ENCODE measurements around the gene GNA14. TPM values are rescaled to one million over a fixed set of nuclear protein-coding genes. Genes with fewer than 3 reads are reported as not detected.

The GNA14 gene
- total RNA-seq, 1 experiment from 2014 or later, result 1.2 TPM

- H3K4me1 ChIP-seq (ENCODE audit: insufficient read depth, low read length), result no peaks in the 10 kb centered on the region; the same call in 1 of the 2 replicates
- H3K27ac ChIP-seq (ENCODE audit: low read length), result no peak overlapping the region
- intact Hi-C loops (cut with micrococcal nuclease), result no loop called here
- no peaks in the 10 kb centered on the region for H3K27me3 ChIP-seq (ENCODE audit: low read length)
- no peaks in the 10 kb centered on the region for H3K79me2 ChIP-seq (ENCODE audit: low read length)
- H3K9me3 ChIP-seq (ENCODE audit: low read length), result no peaks in the 10 kb centered on the region
- H3K4me3 ChIP-seq (ENCODE audit: low read length), result no peak overlapping the region
- DNase-seq (peak; percentile 70), ATAC-seq (peak; percentile 33; the same call in 1 of the 2 replicates)
- ChIA-PET CTCF (no interaction called here), POLR2A (ENCODE audit: unreplicated experiment) (no interaction called here)
- TF ChIP-seq EZH2 (IDR thresholded peaks at IDR 0.05; ENCODE audit: low read length, unreplicated experiment) (no peak), CTCF (conservative IDR thresholded peaks at IDR 0.05; ENCODE audit: low read depth, low read length) (peak; percentile 69)
- no peaks in the 10 kb centered on the region for H3K36me3 ChIP-seq (ENCODE audit: low read depth, low read length)
- H2AFZ ChIP-seq (ENCODE audit: low read length), result peak overlapping the region; percentile 46
- no TSS peak for BruUV-seq (replicated peaks)
- H3F3A ChIP-seq (ENCODE audit: low read length, unreplicated experiment), result no peaks in the 10 kb centered on the region
- H3K9ac ChIP-seq (ENCODE audit: low read length), result no peak overlapping the region
- H3K9me2 ChIP-seq (replicated peaks; ENCODE audit: low read length), result no peaks in the 10 kb centered on the region
- 0 out of 2 replicates have a peak overlapping the region, but pooled peaks have one; percentile 5 for H3K4me2 ChIP-seq (ENCODE audit: low read length)
- no peaks in the 10 kb centered on the region for H4K20me1 ChIP-seq (ENCODE audit: low read length)
These were observed 192.7 kb downstream of the GNA14 start for GRCh38 chr9:77455312-77455927.

DNA sequence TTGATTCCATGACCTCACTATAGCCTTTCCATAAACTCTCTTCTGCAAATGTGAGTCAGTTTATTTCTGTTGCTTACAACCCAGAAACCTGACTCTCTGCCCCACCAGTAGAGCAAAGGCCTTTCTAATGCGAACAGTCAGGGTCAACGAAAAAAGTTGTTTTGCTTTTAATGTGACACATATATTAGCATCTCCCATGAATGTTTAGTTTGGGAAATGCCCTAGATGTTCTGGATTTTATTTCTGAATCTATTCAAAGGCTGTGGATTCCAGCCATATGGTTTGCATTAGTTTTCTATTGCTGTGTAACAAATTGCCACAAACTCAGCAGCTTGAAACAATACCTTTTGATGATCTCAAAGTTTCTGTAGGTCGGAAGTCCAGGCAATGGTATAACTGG is 193.5 kb downstream of the GNA14 start:
- Histone ChIP-seq H2AFZ (ENCODE audit: low read length) (no peak overlapping the region), H3K9ac (ENCODE audit: low read length) (no peak overlapping the region), H3K27me3 (ENCODE audit: low read length) (no peaks in the 10 kb centered on the region), H3K4me3 (ENCODE audit: low read length) (no peak overlapping the region), H3K4me2 (ENCODE audit: low read length) (no peak overlapping the region), H3K36me3 (ENCODE audit: low read depth, low read length) (no peaks in the 10 kb centered on the region), H3K4me1 (ENCODE audit: insufficient read depth, low read length) (no peaks in the 10 kb centered on the region; the same call in 1 of the 2 replicates), H3K9me2 (replicated peaks; ENCODE audit: low read length) (no peaks in the 10 kb centered on the region), H3K27ac (ENCODE audit: low read length) (no peak overlapping the region), H3K9me3 (ENCODE audit: low read length) (no peaks in the 10 kb centered on the region), H4K20me1 (ENCODE audit: low read length) (no peaks in the 10 kb centered on the region), H3F3A (ENCODE audit: low read length, unreplicated experiment) (no peaks in the 10 kb centered on the region), H3K79me2 (ENCODE audit: low read length) (no peaks in the 10 kb centered on the region)
- DNase-seq (peak; percentile 27), ATAC-seq (no peak)
- no TSS peak for BruUV-seq (replicated peaks)
- CTCF ChIA-PET, result no interaction called here
- no peak for TF ChIP-seq EZH2 (IDR thresholded peaks at IDR 0.05; ENCODE audit: low read length, unreplicated experiment)
- TF ChIP-seq CTCF (conservative IDR thresholded peaks at IDR 0.05; ENCODE audit: low read depth, low read length), result no peak
- TF ChIP-seq EZH2phosphoT487 (IDR thresholded peaks at IDR 0.05; ENCODE audit: borderline replicate concordance, low read length), result no peak
- POLR2A ChIA-PET (ENCODE audit: unreplicated experiment), result no interaction called here
- intact Hi-C loops (cut with micrococcal nuclease), result no loop called here

- TF ChIP-seq CTCF (conservative IDR thresholded peaks at IDR 0.05; ENCODE audit: low read depth, low read length) (no peak), EZH2phosphoT487 (IDR thresholded peaks at IDR 0.05; ENCODE audit: borderline replicate concordance, low read length) (no peak), EZH2 (IDR thresholded peaks at IDR 0.05; ENCODE audit: low read length, unreplicated experiment) (no peak)
These were observed 194.1 kb downstream of the GNA14 start for GRCh38 chr9:77453825-77454647.

More at GRCh38 chr9:77453825-77454647, 194.1 kb downstream of the GNA14 start:
- no peak for ATAC-seq
- Histone ChIP-seq H3K27me3 (ENCODE audit: low read length) (no peaks in the 10 kb centered on the region), H2AFZ (ENCODE audit: low read length) (no peak overlapping the region), H3K9me2 (replicated peaks; ENCODE audit: low read length) (no peaks in the 10 kb centered on the region), H3K27ac (ENCODE audit: low read length) (no peak overlapping the region), H4K20me1 (ENCODE audit: low read length) (no peaks in the 10 kb centered on the region), H3F3A (ENCODE audit: low read length, unreplicated experiment) (no peaks in the 10 kb centered on the region), H3K9ac (ENCODE audit: low read length) (no peak overlapping the region), H3K79me2 (ENCODE audit: low read length) (no peaks in the 10 kb centered on the region), H3K4me1 (ENCODE audit: insufficient read depth, low read length) (no peaks in the 10 kb centered on the region; the same call in 1 of the 2 replicates), H3K36me3 (ENCODE audit: low read depth, low read length) (no peaks in the 10 kb centered on the region), H3K9me3 (ENCODE audit: low read length) (no peaks in the 10 kb centered on the region), H3K4me3 (ENCODE audit: low read length) (no peak overlapping the region), H3K4me2 (ENCODE audit: low read length) (no peak overlapping the region)
- no TSS peak for BruUV-seq (replicated peaks)
- no peak for DNase-seq
- CTCF ChIA-PET, result interaction anchor here (0.8 kb wide), 1 partner anchor 21 kb away, joined by 3 read pairs; no protein-coding TSS in a partner anchor
- intact Hi-C loops (cut with micrococcal nuclease), result no loop called here
- POLR2A ChIA-PET (ENCODE audit: unreplicated experiment), result no interaction called here

Measured in PC-3 (cell line).